Mesendoderm (in vitro differentiated cells): ENCODE data around the gene KRTAP22-1.
A peak's percentile ranks its signal among the peaks of the same experiment; 100 is the strongest.

ENCODE experiments used
- DNase-seq: peaks from one replicate; pipeline ENCODE4 v3.0.0; 2013
- H2AK5ac ChIP-seq: 2 replicates; pipeline ENCODE4 v1.6.1; 2013; ENCODE audit warnings: low read length, inconsistent platforms
- H2BK120ac ChIP-seq: 2 replicates; pipeline ENCODE4 v1.6.1; 2013; ENCODE audit warnings: low read depth, mild to moderate bottlenecking, low read length, moderate library complexity, mixed read lengths
- H2BK15ac ChIP-seq: replicated peaks from 2 replicates; pipeline ENCODE4 v1.6.1; 2013; ENCODE audit warnings: low read depth, mild to moderate bottlenecking, moderate library complexity
- H2BK5ac ChIP-seq: 2 replicates; pipeline ENCODE4 v1.6.1; 2013; ENCODE audit warnings: low read length, inconsistent platforms
- H3K18ac ChIP-seq: 2 replicates; pipeline ENCODE4 v1.6.1; 2013; ENCODE audit warnings: mild to moderate bottlenecking, low read length, mixed read lengths
- H3K23ac ChIP-seq: one replicate; pipeline ENCODE4 v1.6.1; 2013; ENCODE audit warnings: low read length
- H3K27ac ChIP-seq: 2 replicates; pipeline ENCODE4 v1.5.1; 2013; ENCODE audit warnings: low read depth, mild to moderate bottlenecking, inconsistent platforms, low read length, moderate library complexity
- H3K27me3 ChIP-seq: 2 replicates; pipeline ENCODE4 v1.6.1; 2013; ENCODE audit warnings: low read length, control low read depth, mild to moderate bottlenecking, inconsistent platforms; ENCODE audit not compliant: insufficient read depth, poor library complexity
- H3K36me3 ChIP-seq: 2 replicates; pipeline ENCODE4 v1.6.1; 2013; ENCODE audit warnings: low read length, inconsistent platforms; ENCODE audit not compliant: control insufficient read depth, insufficient read depth
- H3K4ac ChIP-seq: one replicate; pipeline ENCODE4 v1.6.1; 2013; ENCODE audit warnings: low read depth, mild to moderate bottlenecking, low read length, moderate library complexity
- H3K4me1 ChIP-seq: 2 replicates; pipeline ENCODE4 v1.6.1; 2013; ENCODE audit warnings: low read depth, low read length, inconsistent platforms; ENCODE audit not compliant: control insufficient read depth
- H3K4me2 ChIP-seq: 2 replicates; pipeline ENCODE4 v1.6.1; 2013; ENCODE audit warnings: low read length
- H3K4me3 ChIP-seq: 2 replicates; pipeline ENCODE4 v1.5.1; 2013; ENCODE audit warnings: mild to moderate bottlenecking, low read length
- H3K56ac ChIP-seq: one replicate; pipeline ENCODE4 v1.6.1; 2013; ENCODE audit warnings: low read length
- H3K79me1 ChIP-seq: 2 replicates; pipeline ENCODE4 v1.6.1; 2013; ENCODE audit warnings: low read length, inconsistent platforms
- H3K79me2 ChIP-seq: 2 replicates; pipeline ENCODE4 v1.6.1; 2013; ENCODE audit warnings: mild to moderate bottlenecking, low read length; ENCODE audit not compliant: control insufficient read depth, insufficient read depth
- H3K9ac ChIP-seq: 2 replicates; pipeline ENCODE4 v1.6.1; 2013; ENCODE audit warnings: low read length, inconsistent platforms
- H4K5ac ChIP-seq: one replicate; pipeline ENCODE4 v1.6.1; 2013; ENCODE audit warnings: low read length
- H4K8ac ChIP-seq: one replicate; pipeline ENCODE4 v1.6.1; 2013; ENCODE audit warnings: low read depth, mild to moderate bottlenecking, control low read depth, low read length, moderate library complexity
- whole genome bisulfite sequencing: extraction: QIAGEN DNeasy Blood & Tissue Kit; methylation state at CpG from one replicate; pipeline ENCODE4 v1.1.7; 2013; ENCODE audit warnings: low lambda C conversion rate, missing lambda C conversion rate; ENCODE audit not compliant: insufficient coverage; ENCODE audit errors: extremely low coverage; 5-methylcytosine and 5-hydroxymethylcytosine counted together

KRTAP22-1 gene

GRCh38 chr21:30615199-30615598 lies 14.3 kb downstream of the KRTAP22-1 start:
- Histone ChIP-seq H2BK120ac (no peak overlapping the region), H4K8ac (no peak overlapping the region), H3K79me1 (no peaks in the 10 kb centered on the region), H3K36me3 (no peaks in the 10 kb centered on the region), H3K23ac (no peak overlapping the region), H2BK5ac (no peak overlapping the region), H3K9ac (no peak overlapping the region), H3K79me2 (no peaks in the 10 kb centered on the region), H3K4me1 (no peaks in the 10 kb centered on the region), H3K18ac (no peak overlapping the region), H3K4me2 (no peak overlapping the region), H3K27me3 (no peaks in the 10 kb centered on the region), H3K4ac (no peak overlapping the region), H3K27ac (no peak overlapping the region), H2BK15ac (no peak overlapping the region), H2AK5ac (no peak overlapping the region), H4K5ac (no peak overlapping the region), H3K56ac (no peak overlapping the region), H3K4me3 (no peak overlapping the region)
- no peak for DNase-seq

GRCh38 chr21:30616125-30616524 lies 15.2 kb downstream of the KRTAP22-1 start, which contains the start of gene KRTAP20-1:
KRTAP20-1 (plus strand) TSS chr21:30616425; CDS start chr21:30616455, 30 bp downstream.
- Histone ChIP-seq H3K4ac (no peak within 1 kb of the TSS), H4K5ac (no peak within 1 kb of the TSS), H3K27ac (no peak within 1 kb of the TSS), H3K56ac (no peak within 1 kb of the TSS), H3K9ac (no peak within 1 kb of the TSS), H3K79me1 (no peaks in the 10 kb centered on the region), H2BK15ac (no peak within 1 kb of the TSS), H4K8ac (no peak within 1 kb of the TSS), H3K4me2 (no peak within 1 kb of the TSS), H3K4me1 (no peaks in the 10 kb centered on the region), H3K18ac (no peak within 1 kb of the TSS), H3K4me3 (no peak within 1 kb of the TSS), H2BK5ac (no peak within 1 kb of the TSS), H2AK5ac (no peak within 1 kb of the TSS), H3K23ac (no peak within 1 kb of the TSS), H3K79me2 (no peaks in the 10 kb centered on the region), H3K27me3 (no peaks in the 10 kb centered on the region), H2BK120ac (no peak within 1 kb of the TSS), H3K36me3 (no peaks in the 10 kb centered on the region)
- WGBS = no CpG with 5 or more reads among the region's 2 CpGs
- no peak for DNase-seq

- no peak for DNase-seq
- Histone ChIP-seq H3K23ac (no peak overlapping the region), H3K4me2 (no peak overlapping the region), H3K79me1 (no peaks in the 10 kb centered on the region), H3K27ac (no peak overlapping the region), H3K18ac (no peak overlapping the region), H3K4me3 (no peak overlapping the region), H3K9ac (no peak overlapping the region), H2BK120ac (no peak overlapping the region), H3K56ac (no peak overlapping the region), H3K4ac (no peak overlapping the region), H3K79me2 (no peaks in the 10 kb centered on the region), H3K36me3 (no peaks in the 10 kb centered on the region), H2BK5ac (no peak overlapping the region), H2AK5ac (no peak overlapping the region), H4K5ac (no peak overlapping the region), H3K4me1 (no peaks in the 10 kb centered on the region), H3K27me3 (no peaks in the 10 kb centered on the region), H2BK15ac (no peak overlapping the region), H4K8ac (no peak overlapping the region)
Observed at GRCh38 chr21:30620080-30620479, 19.2 kb downstream of the KRTAP22-1 start.

- Histone ChIP-seq H3K27me3 (no peaks in the 10 kb centered on the region), H4K8ac (no peak within 1 kb of the TSS), H2BK120ac (no peak within 1 kb of the TSS), H2BK15ac (no peak within 1 kb of the TSS), H3K36me3 (no peaks in the 10 kb centered on the region), H3K4me1 (no peaks in the 10 kb centered on the region), H3K56ac (no peak within 1 kb of the TSS), H3K79me2 (no peaks in the 10 kb centered on the region), H3K4me3 (no peak within 1 kb of the TSS), H2AK5ac (no peak within 1 kb of the TSS), H3K27ac (no peak within 1 kb of the TSS), H3K18ac (no peak within 1 kb of the TSS), H3K23ac (no peak within 1 kb of the TSS), H3K4ac (no peak within 1 kb of the TSS), H2BK5ac (no peak within 1 kb of the TSS), H3K4me2 (no peak within 1 kb of the TSS), H4K5ac (no peak within 1 kb of the TSS), H3K79me1 (no peaks in the 10 kb centered on the region), H3K9ac (no peak within 1 kb of the TSS)
- no peak for DNase-seq
- WGBS = no CpG with 5 or more reads among the region's 3 CpGs
Observed at GRCh38 chr21:30620522-30620921, 19.6 kb downstream of the KRTAP22-1 start, which contains the start of gene KRTAP20-4. KRTAP20-4 (plus strand) TSS chr21:30620627.

- no peak for DNase-seq
- no peak overlapping the region for H4K8ac ChIP-seq
- H3K36me3 ChIP-seq = no peaks in the 10 kb centered on the region
- H4K5ac ChIP-seq = no peak overlapping the region
- no peak overlapping the region for H3K18ac ChIP-seq
- no peak overlapping the region for H3K23ac ChIP-seq
- no peaks in the 10 kb centered on the region for H3K4me1 ChIP-seq
- no peak overlapping the region for H3K4me3 ChIP-seq
- no peak overlapping the region for H2BK120ac ChIP-seq
- H2BK5ac ChIP-seq = no peak overlapping the region
- no peaks in the 10 kb centered on the region for H3K79me2 ChIP-seq
- H3K56ac ChIP-seq = no peak overlapping the region
- no peaks in the 10 kb centered on the region for H3K79me1 ChIP-seq
- no peak overlapping the region for H2AK5ac ChIP-seq
- no peak overlapping the region for H3K27ac ChIP-seq
- no peak overlapping the region for H2BK15ac ChIP-seq
- H3K9ac ChIP-seq = no peak overlapping the region
- WGBS = no CpG with 5 or more reads among the region's 3 CpGs
- no peak overlapping the region for H3K4me2 ChIP-seq
- H3K4ac ChIP-seq = no peak overlapping the region
- H3K27me3 ChIP-seq = no peaks in the 10 kb centered on the region
Observed at GRCh38 chr21:30623362-30623761, 22.5 kb downstream of the KRTAP22-1 start.

- Histone ChIP-seq H3K27me3 (no peaks in the 10 kb centered on the region), H3K36me3 (no peaks in the 10 kb centered on the region), H3K79me1 (no peaks in the 10 kb centered on the region), H3K4me3 (no peak overlapping the region), H2BK15ac (no peak overlapping the region), H3K18ac (no peak overlapping the region), H3K4me1 (no peaks in the 10 kb centered on the region), H3K9ac (no peak overlapping the region), H4K5ac (no peak overlapping the region), H3K27ac (no peak overlapping the region), H3K56ac (no peak overlapping the region), H3K23ac (no peak overlapping the region), H2BK120ac (no peak overlapping the region), H4K8ac (no peak overlapping the region), H3K4me2 (no peak overlapping the region), H2BK5ac (no peak overlapping the region), H3K4ac (no peak overlapping the region), H3K79me2 (no peaks in the 10 kb centered on the region), H2AK5ac (no peak overlapping the region)
- DNase-seq = peak; percentile 4
- WGBS = no CpG with 5 or more reads among the region's 4 CpGs
Observed at GRCh38 chr21:30625449-30626165, 24.7 kb downstream of the KRTAP22-1 start.
